ENCODE measurements around the gene CRACDL.

DNA sequence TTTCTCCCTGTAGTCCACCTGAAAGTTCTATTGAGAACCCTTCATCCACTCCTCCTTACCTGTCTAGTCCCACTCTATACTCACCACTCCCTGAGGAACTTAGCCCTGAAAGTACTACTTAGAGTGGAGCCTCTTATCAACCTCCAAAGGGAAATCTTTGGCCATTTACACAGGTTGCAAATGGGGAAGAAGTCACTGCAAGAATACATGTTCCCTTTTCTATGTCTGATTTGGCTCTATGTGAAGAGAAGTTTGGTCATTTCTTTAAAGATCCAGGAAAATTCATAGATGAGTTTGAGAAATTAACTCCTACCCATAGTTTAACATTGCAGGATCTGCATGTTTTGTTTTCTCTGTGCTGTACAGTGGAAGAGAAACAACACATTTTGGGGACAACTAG, 182.2 kb downstream of the CRACDL start:
- TF ChIP-seq, protein P1, sequence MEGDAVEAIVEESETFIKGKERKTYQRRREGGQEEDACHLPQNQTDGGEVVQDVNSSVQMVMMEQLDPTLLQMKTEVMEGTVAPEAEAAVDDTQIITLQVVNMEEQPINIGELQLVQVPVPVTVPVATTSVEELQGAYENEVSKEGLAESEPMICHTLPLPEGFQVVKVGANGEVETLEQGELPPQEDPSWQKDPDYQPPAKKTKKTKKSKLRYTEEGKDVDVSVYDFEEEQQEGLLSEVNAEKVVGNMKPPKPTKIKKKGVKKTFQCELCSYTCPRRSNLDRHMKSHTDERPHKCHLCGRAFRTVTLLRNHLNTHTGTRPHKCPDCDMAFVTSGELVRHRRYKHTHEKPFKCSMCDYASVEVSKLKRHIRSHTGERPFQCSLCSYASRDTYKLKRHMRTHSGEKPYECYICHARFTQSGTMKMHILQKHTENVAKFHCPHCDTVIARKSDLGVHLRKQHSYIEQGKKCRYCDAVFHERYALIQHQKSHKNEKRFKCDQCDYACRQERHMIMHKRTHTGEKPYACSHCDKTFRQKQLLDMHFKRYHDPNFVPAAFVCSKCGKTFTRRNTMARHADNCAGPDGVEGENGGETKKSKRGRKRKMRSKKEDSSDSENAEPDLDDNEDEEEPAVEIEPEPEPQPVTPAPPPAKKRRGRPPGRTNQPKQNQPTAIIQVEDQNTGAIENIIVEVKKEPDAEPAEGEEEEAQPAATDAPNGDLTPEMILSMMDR (IDR thresholded peaks at IDR 0.05), result no peak
- TF ChIP-seq EP300 (IDR thresholded peaks at IDR 0.05), result no peak
- TF ChIP-seq POLR2A (IDR thresholded peaks at IDR 0.05), result no peak
